MM.1S (cell line): Measurements from ENCODE around the gene RASGRP4.

Source experiments
- DNase-seq: peaks from one replicate; pipeline ENCODE4 v3.0.0-alpha.2; 2015
- H2AFZ ChIP-seq: fragments of 300-600 bp; sonication (generic); 2 replicates; pipeline ENCODE4 v1.6.0; 2016; ENCODE audit warnings: antibody characterized with exemption, low read length
- H3F3A ChIP-seq: fragments of 300-600 bp; sonication (generic); 2 replicates; pipeline ENCODE4 v1.6.1; 2016; ENCODE audit warnings: mild to moderate bottlenecking, antibody characterized with exemption, low read length, moderate library complexity, mixed read lengths; ENCODE audit not compliant: insufficient read depth
- H3K27ac ChIP-seq: fragments of 300-600 bp; sonication (generic); 2 replicates; pipeline ENCODE4 v1.5.1; 2016; ENCODE audit warnings: mild to moderate bottlenecking, low read length
- H3K27me3 ChIP-seq: fragments of 300-600 bp; sonication (generic); replicated peaks from 2 replicates; pipeline ENCODE4 v1.6.0; 2016; ENCODE audit warnings: low read length; ENCODE audit not compliant: insufficient read depth
- H3K36me3 ChIP-seq: fragments of 300-600 bp; sonication (generic); replicated peaks from 2 replicates; pipeline ENCODE4 v1.6.1; 2016; ENCODE audit warnings: mild to moderate bottlenecking, low read length, mixed read lengths; ENCODE audit not compliant: insufficient read depth
- H3K4me1 ChIP-seq: fragments of 300-600 bp; sonication (generic); 2 replicates; pipeline ENCODE4 v1.6.1; 2016; ENCODE audit warnings: low read length, mixed read lengths
- H3K4me2 ChIP-seq: fragments of 300-600 bp; sonication (generic); 2 replicates; pipeline ENCODE4 v1.6.0; 2016; ENCODE audit warnings: low read depth, low read length
- H3K4me3 ChIP-seq: fragments of 300-600 bp; sonication (generic); 2 replicates; pipeline ENCODE4 v1.5.1; 2016; ENCODE audit warnings: low read length, mixed read lengths
- H3K79me2 ChIP-seq: fragments of 300-600 bp; sonication (generic); 2 replicates; pipeline ENCODE4 v1.6.1; 2016; ENCODE audit warnings: mixed run types, low read length, mixed read lengths
- H3K9ac ChIP-seq: fragments of 300-600 bp; sonication (generic); 2 replicates; pipeline ENCODE4 v1.6.1; 2016; ENCODE audit warnings: low read length, mixed read lengths
- H3K9me2 ChIP-seq: fragments of 300-600 bp; sonication (generic); replicated peaks from 2 replicates; pipeline ENCODE4 v1.6.1; 2016; ENCODE audit warnings: mild to moderate bottlenecking, low read length, mixed read lengths; ENCODE audit not compliant: insufficient read depth
- H3K9me3 ChIP-seq: fragments of 300-600 bp; sonication (generic); replicated peaks from 2 replicates; pipeline ENCODE4 v1.6.1; 2016; ENCODE audit warnings: mild to moderate bottlenecking, low read length, mixed read lengths; ENCODE audit not compliant: insufficient read depth
- H4K20me1 ChIP-seq: fragments of 300-600 bp; sonication (generic); 2 replicates; pipeline ENCODE4 v1.6.1; 2016; ENCODE audit warnings: mild to moderate bottlenecking, low read length, moderate library complexity, mixed read lengths; ENCODE audit not compliant: insufficient read depth
- CTCF ChIP-seq: fragments of 300-600 bp; sonication (generic); IDR thresholded peaks from 2 replicates; pipeline ENCODE4 v1.5.1; 2016; ENCODE audit warnings: antibody characterized with exemption, low read length, mixed read lengths
- EZH2 ChIP-seq: fragments of 300-600 bp; sonication (generic); optimal IDR thresholded peaks from 2 replicates; pipeline ENCODE3; 2017; ENCODE audit warnings: low read depth, mild to moderate bottlenecking, antibody characterized with exemption, low read length, mixed read lengths
- EZH2phosphoT487 ChIP-seq: fragments of 300-600 bp; sonication (generic); IDR thresholded peaks from 2 replicates; pipeline ENCODE4 v1.6.1; 2018; ENCODE audit warnings: antibody characterized with exemption, low read length

RASGRP4 gene

GRCh38 chr19:38388349-38389100 lies 37.5 kb downstream of the RASGRP4 start, which contains the start of gene SPRED3:
TSS of gene SPRED3 (plus strand) at chr19:38388697. CDS start at chr19:38390303, 1,606 bp downstream.
- no peaks in the 10 kb centered on the region; the same call in 1 of the 2 replicates for H3F3A ChIP-seq
- H3K27me3 ChIP-seq, result peaks cover 47% of the 10 kb centered on the region
- no peak for DNase-seq
- H3K27ac ChIP-seq, result no peak within 1 kb of the TSS
- H4K20me1 ChIP-seq, result no peaks in the 10 kb centered on the region
- H3K4me2 ChIP-seq, result peak within 1 kb of the TSS; percentile 87
- no peaks in the 10 kb centered on the region for H3K79me2 ChIP-seq
- no peaks in the 10 kb centered on the region for H3K9me2 ChIP-seq
- H3K4me3 ChIP-seq, result peak within 1 kb of the TSS; percentile 60
- no peaks in the 10 kb centered on the region for H3K9me3 ChIP-seq
- H2AFZ ChIP-seq, result 0 out of 2 replicates have a peak within 1 kb of the TSS, but pooled peaks have one; percentile 36
- TF ChIP-seq CTCF (no peak), EZH2phosphoT487 (no peak), EZH2 (no peak)
- no peaks in the 10 kb centered on the region for H3K36me3 ChIP-seq
- 0 out of 2 replicates have a peak, but pooled peaks cover 2% of the 10 kb centered on the region for H3K4me1 ChIP-seq
- no peak within 1 kb of the TSS; the same call in 1 of the 2 replicates for H3K9ac ChIP-seq

GRCh38 chr19:38387550-38388348 lies 38.3 kb downstream of the RASGRP4 start, which contains the start of gene GGN:
TSS of gene GGN (minus strand) at chr19:38388034. CDS start at chr19:38387261, 773 bp downstream.
- no peak for TF ChIP-seq EZH2phosphoT487
- no peak for TF ChIP-seq EZH2
- TF ChIP-seq CTCF, result no peak
- no peaks in the 10 kb centered on the region for H3K9me2 ChIP-seq
- peak within 1 kb of the TSS; percentile 60 for H3K4me3 ChIP-seq
- H3K4me2 ChIP-seq, result peak within 1 kb of the TSS; percentile 87
- H3K36me3 ChIP-seq, result no peaks in the 10 kb centered on the region
- H2AFZ ChIP-seq, result 0 out of 2 replicates have a peak within 1 kb of the TSS, but pooled peaks have one; percentile 36
- H3K9me3 ChIP-seq, result no peaks in the 10 kb centered on the region
- H3K27me3 ChIP-seq, result peaks cover 39% of the 10 kb centered on the region
- H3K9ac ChIP-seq, result no peak within 1 kb of the TSS; the same call in 1 of the 2 replicates
- H3K27ac ChIP-seq, result no peak within 1 kb of the TSS
- 0 out of 2 replicates have a peak, but pooled peaks cover 2% of the 10 kb centered on the region for H3K4me1 ChIP-seq
- DNase-seq, result peak; percentile 60
- H3F3A ChIP-seq, result no peaks in the 10 kb centered on the region; the same call in 1 of the 2 replicates
- H4K20me1 ChIP-seq, result no peaks in the 10 kb centered on the region
- no peaks in the 10 kb centered on the region for H3K79me2 ChIP-seq

DNA sequence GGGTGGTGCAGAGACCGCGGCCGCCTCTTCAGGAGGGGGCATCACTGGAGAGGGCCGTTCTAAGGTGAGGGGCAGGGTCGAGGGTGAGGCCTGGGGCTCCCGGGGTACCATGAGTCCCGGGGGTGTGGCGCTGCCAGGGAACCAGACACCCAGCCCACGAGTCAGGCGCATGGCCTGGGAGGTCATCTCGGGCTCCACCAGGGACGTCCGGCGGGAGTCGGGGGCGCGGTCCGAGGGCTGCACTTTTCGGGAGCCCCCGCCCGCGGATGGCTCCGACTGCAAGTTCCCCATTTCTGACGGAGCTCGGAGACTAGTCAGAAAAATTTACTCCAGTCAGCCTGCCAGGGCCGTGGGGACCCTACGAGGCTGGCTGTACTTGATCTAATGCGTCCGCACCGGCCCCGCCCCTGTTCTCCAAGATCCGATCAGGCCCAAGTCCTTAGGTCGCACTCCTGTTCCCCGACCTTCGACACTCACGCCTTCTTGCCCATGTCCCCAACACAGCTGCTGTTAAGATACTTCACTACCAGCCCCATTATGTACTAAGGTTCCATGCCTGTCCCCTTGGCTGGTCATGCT lies 39.0 kb downstream of the RASGRP4 start:
- peak overlapping the region; percentile 87 for H3K4me2 ChIP-seq
- no peaks in the 10 kb centered on the region for H3K9me2 ChIP-seq
- H2AFZ ChIP-seq, result 0 out of 2 replicates have a peak overlapping the region, but pooled peaks have one; percentile 36
- H3K79me2 ChIP-seq, result no peaks in the 10 kb centered on the region
- no peak for DNase-seq
- H3K27me3 ChIP-seq, result peaks cover 34% of the 10 kb centered on the region
- H3K9me3 ChIP-seq, result no peaks in the 10 kb centered on the region
- 0 out of 2 replicates have a peak, but pooled peaks cover 2% of the 10 kb centered on the region for H3K4me1 ChIP-seq
- H3K36me3 ChIP-seq, result peaks cover under 1% of the 10 kb centered on the region; the same call in 1 of the 2 replicates
- no peak overlapping the region; the same call in 1 of the 2 replicates for H3K9ac ChIP-seq
- H3F3A ChIP-seq, result no peaks in the 10 kb centered on the region; the same call in 1 of the 2 replicates
- TF ChIP-seq EZH2phosphoT487 (no peak), CTCF (no peak), EZH2 (no peak)
- peak overlapping the region; percentile 60 for H3K4me3 ChIP-seq
- no peaks in the 10 kb centered on the region for H4K20me1 ChIP-seq
- H3K27ac ChIP-seq, result no peak overlapping the region
